Mesothelial cell of epicardium (in vitro differentiated cells): ENCODE results near the gene CENPX. TPM values are rescaled to one million over a fixed set of nuclear protein-coding genes. Genes with fewer than 3 reads are reported as not detected.

Source experiments
- DNase-seq, 2 experiments: peaks; one replicate each; pipeline ENCODE4 v3.0.0; 2021; ENCODE audit warnings: low spot score in 2 of 2; ENCODE audit not compliant: unreplicated experiment in 2 of 2
- H3K27ac Mint-ChIP-seq: 2 replicates; pipeline ENCODE4 v1.8.0; 2021; ENCODE audit warnings: mixed read lengths
- H3K27me3 Mint-ChIP-seq: 2 replicates; pipeline ENCODE4 v1.8.0; 2021; ENCODE audit warnings: low read depth, mixed read lengths
- H3K36me3 Mint-ChIP-seq: 2 replicates; pipeline ENCODE4 v1.8.0; 2021; ENCODE audit warnings: mixed read lengths
- H3K4me1 Mint-ChIP-seq: 2 replicates; pipeline ENCODE4 v1.8.0; 2021; ENCODE audit warnings: mixed read lengths
- H3K4me3 Mint-ChIP-seq: 2 replicates; pipeline ENCODE4 v1.8.0; 2021; ENCODE audit warnings: mild to moderate bottlenecking, moderate library complexity, mixed read lengths
- H3K9me3 Mint-ChIP-seq: 2 replicates; pipeline ENCODE4 v1.8.0; 2021; ENCODE audit warnings: mixed read lengths
- total RNA-seq: library from RNA; stranded (reverse); gene quantifications from 3 replicates; pipeline ENCODE4 v1.2.1, GENCODE V29; 2021
- TF ChIP-seq, protein P1 (sequence below): fragments of 200-600 bp; sonication (generic); IDR thresholded peaks from one replicate; pipeline ENCODE4 v1.5.0; 2021; ENCODE audit warnings: antibody characterized with exemption; ENCODE audit not compliant: unreplicated experiment

CENPX gene
- total RNA-seq, 1 donor from 2014 or later, result 40.6 TPM

- TF ChIP-seq, protein P1, sequence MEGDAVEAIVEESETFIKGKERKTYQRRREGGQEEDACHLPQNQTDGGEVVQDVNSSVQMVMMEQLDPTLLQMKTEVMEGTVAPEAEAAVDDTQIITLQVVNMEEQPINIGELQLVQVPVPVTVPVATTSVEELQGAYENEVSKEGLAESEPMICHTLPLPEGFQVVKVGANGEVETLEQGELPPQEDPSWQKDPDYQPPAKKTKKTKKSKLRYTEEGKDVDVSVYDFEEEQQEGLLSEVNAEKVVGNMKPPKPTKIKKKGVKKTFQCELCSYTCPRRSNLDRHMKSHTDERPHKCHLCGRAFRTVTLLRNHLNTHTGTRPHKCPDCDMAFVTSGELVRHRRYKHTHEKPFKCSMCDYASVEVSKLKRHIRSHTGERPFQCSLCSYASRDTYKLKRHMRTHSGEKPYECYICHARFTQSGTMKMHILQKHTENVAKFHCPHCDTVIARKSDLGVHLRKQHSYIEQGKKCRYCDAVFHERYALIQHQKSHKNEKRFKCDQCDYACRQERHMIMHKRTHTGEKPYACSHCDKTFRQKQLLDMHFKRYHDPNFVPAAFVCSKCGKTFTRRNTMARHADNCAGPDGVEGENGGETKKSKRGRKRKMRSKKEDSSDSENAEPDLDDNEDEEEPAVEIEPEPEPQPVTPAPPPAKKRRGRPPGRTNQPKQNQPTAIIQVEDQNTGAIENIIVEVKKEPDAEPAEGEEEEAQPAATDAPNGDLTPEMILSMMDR, result no peak
- peaks cover 3% of the 10 kb centered on the region for H3K36me3 Mint-ChIP-seq
- no peak overlapping the region for H3K4me3 Mint-ChIP-seq
Observed at GRCh38 chr17:82025401-82026107, 2.9 kb upstream of the CENPX start.

DNA sequence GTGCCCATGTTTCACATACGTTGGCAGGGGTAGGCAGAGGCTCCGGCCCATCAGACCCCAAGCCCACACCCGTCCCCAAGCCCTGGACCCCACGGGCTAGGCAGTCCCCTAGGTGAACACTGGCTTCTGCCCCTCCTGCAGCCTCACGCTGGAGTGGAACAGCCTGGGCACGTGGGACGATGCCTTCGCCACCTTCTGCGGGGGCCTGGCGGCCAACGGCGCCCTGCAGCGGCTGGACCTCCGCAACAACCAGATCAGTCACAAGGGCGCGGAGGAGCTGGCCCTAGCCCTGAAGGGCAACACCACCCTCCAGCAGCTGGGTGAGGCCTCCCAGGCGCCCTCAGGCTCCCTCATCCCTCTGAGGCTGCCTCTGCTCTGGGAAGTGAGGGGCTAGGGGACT, 2.2 kb upstream of the CENPX start:
- Mint-ChIP-seq H3K27me3 (no peaks in the 10 kb centered on the region), H3K36me3 (peaks cover 3% of the 10 kb centered on the region), H3K4me1 (peaks cover 18% of the 10 kb centered on the region), H3K27ac (no peak overlapping the region), H3K4me3 (no peak overlapping the region), H3K9me3 (no peaks in the 10 kb centered on the region)
- TF ChIP-seq, protein P1, result no peak
- no peak for DNase-seq

More at GRCh38 chr17:82025401-82026107, 2.9 kb upstream of the CENPX start:
- no peaks in the 10 kb centered on the region for H3K27me3 Mint-ChIP-seq
- H3K4me1 Mint-ChIP-seq, result peaks cover 21% of the 10 kb centered on the region
- H3K27ac Mint-ChIP-seq, result no peak overlapping the region
- no peak for DNase-seq
- no peaks in the 10 kb centered on the region for H3K9me3 Mint-ChIP-seq

DNA sequence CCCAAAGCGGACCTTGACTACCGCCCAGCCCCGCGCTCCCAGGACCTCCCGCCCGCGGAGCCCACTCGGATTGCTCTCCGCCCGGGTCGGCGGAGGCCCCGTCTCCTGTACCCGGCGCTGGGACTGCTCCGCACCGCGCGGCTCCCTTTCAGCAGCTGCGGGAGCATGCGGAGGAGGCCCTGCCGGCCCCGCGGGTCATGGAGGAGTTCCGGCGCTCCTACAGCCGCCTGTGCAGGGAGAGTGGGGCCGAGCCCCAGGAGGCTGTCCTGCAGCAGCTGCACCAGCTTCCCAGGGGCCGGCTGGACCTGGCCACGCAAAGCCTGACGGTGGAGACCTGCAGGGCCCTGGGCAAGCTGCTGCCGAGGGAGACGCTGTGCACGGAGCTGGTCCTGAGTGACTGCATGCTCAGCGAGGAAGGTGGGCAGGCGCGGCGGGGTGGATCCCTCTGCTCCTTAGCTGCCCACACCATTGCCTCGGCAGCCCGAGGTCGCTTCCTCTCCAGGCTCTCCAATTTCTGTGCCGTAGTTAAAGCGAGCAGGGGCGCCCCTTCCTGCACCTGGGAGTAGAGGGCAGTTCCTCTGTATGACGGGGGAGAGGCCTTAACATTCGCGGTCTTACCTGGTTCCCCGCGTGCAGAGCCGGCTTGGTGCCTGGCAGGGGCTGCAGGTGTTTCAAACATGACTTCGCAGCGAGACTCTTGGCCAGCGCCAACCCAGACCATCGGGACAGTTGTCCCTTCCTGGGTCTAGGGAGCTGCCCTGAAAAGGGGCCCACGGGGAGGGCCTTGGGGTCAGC, 966 bp upstream of the CENPX start:
- Mint-ChIP-seq H3K4me3 (peak overlapping the region; percentile 76), H3K27ac (no peak overlapping the region), H3K9me3 (no peaks in the 10 kb centered on the region), H3K27me3 (no peaks in the 10 kb centered on the region), H3K36me3 (peaks cover 3% of the 10 kb centered on the region), H3K4me1 (peaks cover 20% of the 10 kb centered on the region)
- TF ChIP-seq, protein P1, result no peak
- DNase-seq, result no peak

DNA sequence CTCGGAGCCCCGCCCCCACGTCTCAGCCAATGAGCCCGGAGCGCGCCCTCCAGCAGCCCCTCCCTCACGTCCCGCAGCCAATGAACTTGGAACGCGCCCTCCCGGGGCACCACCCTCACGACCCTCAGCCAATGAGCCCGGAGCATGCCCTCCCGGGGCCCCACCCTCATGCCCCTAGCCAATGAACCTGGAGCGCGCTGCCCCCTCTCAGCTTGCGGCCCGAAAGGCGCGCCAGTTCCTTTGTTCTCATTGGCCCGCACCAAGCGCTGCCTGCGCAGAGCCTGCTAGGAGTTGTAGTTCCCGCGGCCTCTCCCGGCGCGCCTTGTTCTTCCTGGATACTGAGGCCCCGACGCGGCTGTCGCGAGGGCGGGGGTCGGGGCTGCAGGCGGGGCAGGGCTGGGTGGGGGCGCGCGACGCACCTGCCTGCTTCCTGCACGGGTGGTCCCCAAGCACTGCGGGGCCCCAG, 336 bp upstream of the CENPX start, which contains the start of gene LRRC45:
Gene LRRC45, plus strand, starts transcription at position 325 of the 466 bp plus-strand sequence. CDS start 339 bp downstream, outside the sequence.
- H3K9me3 Mint-ChIP-seq, result no peaks in the 10 kb centered on the region
- peak within 1 kb of the TSS; percentile 25 for H3K27ac Mint-ChIP-seq
- no peaks in the 10 kb centered on the region for H3K27me3 Mint-ChIP-seq
- peak within 1 kb of the TSS; percentile 76 for H3K4me3 Mint-ChIP-seq
- DNase-seq, result peak; percentile 99 to 100
- H3K36me3 Mint-ChIP-seq, result peaks cover 3% of the 10 kb centered on the region
- H3K4me1 Mint-ChIP-seq, result peaks cover 22% of the 10 kb centered on the region
- TF ChIP-seq, protein P1, result no peak

- no peaks in the 10 kb centered on the region for H3K9me3 Mint-ChIP-seq
- TF ChIP-seq, protein P1, result no peak
- H3K27me3 Mint-ChIP-seq, result no peaks in the 10 kb centered on the region
- peak overlapping the region; percentile 76 for H3K4me3 Mint-ChIP-seq
- DNase-seq, result no peak
- peaks cover 22% of the 10 kb centered on the region for H3K4me1 Mint-ChIP-seq
- H3K27ac Mint-ChIP-seq, result peak overlapping the region; percentile 72
- no peaks in the 10 kb centered on the region for H3K36me3 Mint-ChIP-seq
Observed at GRCh38 chr17:82021900-82022309, 773 bp downstream of the CENPX start.
